Measurements from ENCODE around the gene PRLH.
"Not testable (repeated sequence)": the region's sequence is repeated elsewhere in the genome, so short reads cannot be mapped to it uniquely, and the experiment has no call there.

The PRLH gene

GRCh38 chr2:237604960-237605359, 38.6 kb downstream of the PRLH start:
- Mint-ChIP-seq H3K4me1 (peaks cover 16% of the 10 kb centered on the region), H3K27me3 (no peaks in the 10 kb centered on the region), H3K4me3 (no peak overlapping the region), H3K36me3 (ENCODE audit: low read depth) (no peaks in the 10 kb centered on the region), H3K9me3 (no peaks in the 10 kb centered on the region), H3K27ac (no peak overlapping the region)
- ATAC-seq (no peak), DNase-seq (no peak)

GRCh38 chr2:237606522-237606921, 40.1 kb downstream of the PRLH start:
- not testable (repeated sequence) for DNase-seq; H3K36me3 Mint-ChIP-seq (ENCODE audit: low read depth); H3K27ac Mint-ChIP-seq

GRCh38 chr2:237612527-237613357, 46.4 kb downstream of the PRLH start:
- peaks cover 24% of the 10 kb centered on the region for H3K4me1 Mint-ChIP-seq
- no peaks in the 10 kb centered on the region for H3K9me3 Mint-ChIP-seq
- H3K27ac Mint-ChIP-seq, result no peak overlapping the region
- no peaks in the 10 kb centered on the region for H3K36me3 Mint-ChIP-seq (ENCODE audit: low read depth)
- DNase-seq, result no peak
- ATAC-seq, result no peak
- no peak overlapping the region for H3K4me3 Mint-ChIP-seq
- H3K27me3 Mint-ChIP-seq, result no peaks in the 10 kb centered on the region

More at GRCh38 chr2:237606522-237606921, 40.1 kb downstream of the PRLH start:
- not testable (repeated sequence) for H3K9me3 Mint-ChIP-seq, H3K27me3 Mint-ChIP-seq, ATAC-seq, H3K4me3 Mint-ChIP-seq
- peaks cover 16% of the 10 kb centered on the region for H3K4me1 Mint-ChIP-seq

GRCh38 chr2:237613679-237614078, 47.3 kb downstream of the PRLH start:
- H3K36me3 Mint-ChIP-seq (ENCODE audit: low read depth), result no peaks in the 10 kb centered on the region
- H3K4me1 Mint-ChIP-seq, result peaks cover 33% of the 10 kb centered on the region
- no peak for ATAC-seq
- H3K27me3 Mint-ChIP-seq, result no peaks in the 10 kb centered on the region
- no peak for DNase-seq
- no peak overlapping the region for H3K4me3 Mint-ChIP-seq
- H3K27ac Mint-ChIP-seq, result no peak overlapping the region
- no peaks in the 10 kb centered on the region for H3K9me3 Mint-ChIP-seq

- Mint-ChIP-seq H3K27ac (no peak overlapping the region), H3K9me3 (no peaks in the 10 kb centered on the region), H3K27me3 (no peaks in the 10 kb centered on the region), H3K36me3 (ENCODE audit: low read depth) (no peaks in the 10 kb centered on the region), H3K4me1 (peaks cover 35% of the 10 kb centered on the region), H3K4me3 (no peak overlapping the region)
- ATAC-seq, result no peak
- no peak for DNase-seq
These were observed 47.9 kb downstream of the PRLH start for GRCh38 chr2:237614151-237614720.

- no peak for ATAC-seq
- no peak overlapping the region for H3K27ac Mint-ChIP-seq
- H3K4me1 Mint-ChIP-seq, result peaks cover 35% of the 10 kb centered on the region
- no peak for DNase-seq
- no peaks in the 10 kb centered on the region for H3K36me3 Mint-ChIP-seq (ENCODE audit: low read depth)
- no peaks in the 10 kb centered on the region for H3K9me3 Mint-ChIP-seq
- H3K27me3 Mint-ChIP-seq, result no peaks in the 10 kb centered on the region
- no peak overlapping the region for H3K4me3 Mint-ChIP-seq
These were observed 49.4 kb downstream of the PRLH start for GRCh38 chr2:237615631-237616249.

- ATAC-seq (no peak), DNase-seq (no peak)
- Mint-ChIP-seq H3K4me1 (peaks cover 35% of the 10 kb centered on the region), H3K27ac (no peak overlapping the region), H3K36me3 (ENCODE audit: low read depth) (no peaks in the 10 kb centered on the region), H3K4me3 (no peak overlapping the region), H3K9me3 (no peaks in the 10 kb centered on the region), H3K27me3 (no peaks in the 10 kb centered on the region)
These were observed 50.0 kb downstream of the PRLH start for GRCh38 chr2:237616373-237616733.

Measured in activated naive CD8-positive, alpha-beta T cell treated with anti-CD3 and anti-CD28 coated beads, Interleukin-2, amount 50 U/mL, for 24 hours (primary cell).